ENCODE measurements around the gene THEM4. TPM values are rescaled to one million over a fixed set of nuclear protein-coding genes. Genes with fewer than 3 reads are reported as not detected.

THEM4 gene
- total RNA-seq, 1 donor from 2014 or later: 15.7 TPM

Other genes starting within 250 kb of the THEM4 start
- gene CELF3, start 192.7 kb downstream of the THEM4 start, total RNA-seq: not detected in 2 replicates
- gene RIIAD1, start 188.0 kb downstream of the THEM4 start, total RNA-seq: not detected in 2 replicates
- 58.5 and 70.0 TPM in 2 replicates for gene MRPL9, start 146.0 kb downstream of the THEM4 start, total RNA-seq
- gene TDRKH, start 119.0 kb downstream of the THEM4 start, total RNA-seq: 6.7 and 7.5 TPM in 2 replicates
- not detected in 2 replicates for gene LINGO4, start 104.1 kb downstream of the THEM4 start, total RNA-seq
- gene RORC, start 77.7 kb downstream of the THEM4 start, total RNA-seq: not detected in 2 replicates
- 0.16 and 0.22 TPM in 2 replicates for gene C2CD4D, start 69.7 kb downstream of the THEM4 start, total RNA-seq
- not detected in 2 replicates for gene THEM5, start 55.8 kb downstream of the THEM4 start, total RNA-seq
- 1,137 and 1,257 TPM in 2 replicates for gene S100A10, start 84.3 kb upstream of the THEM4 start, total RNA-seq
- gene S100A11, start 127.5 kb upstream of the THEM4 start, total RNA-seq: 1,415 and 1,482 TPM in 2 replicates
- not detected in 2 replicates for gene TCHHL1, start 179.6 kb upstream of the THEM4 start, total RNA-seq
- gene TCHH, start 205.9 kb upstream of the THEM4 start, total RNA-seq: 0.70 and 0.86 TPM in 2 replicates
- gene RPTN, start 249.7 kb upstream of the THEM4 start, total RNA-seq: 0.07 and 0.09 TPM in 2 replicates

Data from astrocyte (in vitro differentiated cells and primary cell).